PFSK-1 (cell line): Measurements from ENCODE around the gene NFIC.

ENCODE experiments used
- FOXP2 ChIP-seq: optimal IDR thresholded peaks from 2 replicates; pipeline ENCODE3; 2011; ENCODE audit warnings: borderline replicate concordance, control low read depth, inconsistent platforms; ENCODE audit not compliant: insufficient read depth; ENCODE audit errors: extremely low read length, extremely low read depth
- POLR2AphosphoS5 ChIP-seq: IDR thresholded peaks from 2 replicates; pipeline ENCODE4 v1.6.1; 2012; ENCODE audit warnings: low read depth, mild to moderate bottlenecking, control low read depth, low read length, moderate library complexity
- SIN3A ChIP-seq: IDR thresholded peaks from 2 replicates; pipeline ENCODE4 v1.6.1; 2012; ENCODE audit warnings: mild to moderate bottlenecking, low read length, moderate library complexity, borderline replicate concordance; ENCODE audit not compliant: insufficient read depth
- TAF1 ChIP-seq: IDR thresholded peaks from 2 replicates; pipeline ENCODE4 v1.6.1; 2012; ENCODE audit warnings: low read length, control low read depth, borderline replicate concordance; ENCODE audit not compliant: insufficient read depth
- TF ChIP-seq, protein P1 (sequence below), 2 experiments: IDR thresholded peaks; 2 replicates each; pipeline versions ENCODE4 v1.6.1 to v1.8.0; 2011 to 2012; ENCODE audit warnings: low read depth in 2 of 2, low read length in 2 of 2, control low read depth in 1 of 2, inconsistent platforms in 1 of 2, mild to moderate bottlenecking in 1 of 2, moderate library complexity in 1 of 2; ENCODE audit not compliant: insufficient read depth in 1 of 2

The NFIC gene

DNA sequence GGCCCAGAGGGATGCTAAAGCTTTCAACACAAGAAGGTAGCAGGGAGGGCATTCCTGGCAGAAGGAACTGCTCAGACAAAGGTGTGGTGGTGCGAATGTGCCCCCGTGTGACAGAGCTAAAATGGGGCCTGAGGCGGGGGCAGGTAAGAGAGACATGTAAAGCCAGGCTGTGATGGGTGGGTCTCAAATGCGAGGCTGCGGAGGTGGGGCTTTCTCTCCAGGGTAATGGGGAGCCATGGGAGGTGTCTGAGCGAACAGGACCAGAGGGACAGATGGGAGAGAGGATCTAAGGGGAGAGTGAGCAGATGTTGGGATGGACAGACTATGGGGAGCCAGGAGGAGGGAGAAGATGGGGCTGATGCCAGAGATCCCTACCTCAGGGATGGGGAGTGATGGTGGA is 44.7 kb upstream of the NFIC start:
- TF ChIP-seq, protein P1, sequence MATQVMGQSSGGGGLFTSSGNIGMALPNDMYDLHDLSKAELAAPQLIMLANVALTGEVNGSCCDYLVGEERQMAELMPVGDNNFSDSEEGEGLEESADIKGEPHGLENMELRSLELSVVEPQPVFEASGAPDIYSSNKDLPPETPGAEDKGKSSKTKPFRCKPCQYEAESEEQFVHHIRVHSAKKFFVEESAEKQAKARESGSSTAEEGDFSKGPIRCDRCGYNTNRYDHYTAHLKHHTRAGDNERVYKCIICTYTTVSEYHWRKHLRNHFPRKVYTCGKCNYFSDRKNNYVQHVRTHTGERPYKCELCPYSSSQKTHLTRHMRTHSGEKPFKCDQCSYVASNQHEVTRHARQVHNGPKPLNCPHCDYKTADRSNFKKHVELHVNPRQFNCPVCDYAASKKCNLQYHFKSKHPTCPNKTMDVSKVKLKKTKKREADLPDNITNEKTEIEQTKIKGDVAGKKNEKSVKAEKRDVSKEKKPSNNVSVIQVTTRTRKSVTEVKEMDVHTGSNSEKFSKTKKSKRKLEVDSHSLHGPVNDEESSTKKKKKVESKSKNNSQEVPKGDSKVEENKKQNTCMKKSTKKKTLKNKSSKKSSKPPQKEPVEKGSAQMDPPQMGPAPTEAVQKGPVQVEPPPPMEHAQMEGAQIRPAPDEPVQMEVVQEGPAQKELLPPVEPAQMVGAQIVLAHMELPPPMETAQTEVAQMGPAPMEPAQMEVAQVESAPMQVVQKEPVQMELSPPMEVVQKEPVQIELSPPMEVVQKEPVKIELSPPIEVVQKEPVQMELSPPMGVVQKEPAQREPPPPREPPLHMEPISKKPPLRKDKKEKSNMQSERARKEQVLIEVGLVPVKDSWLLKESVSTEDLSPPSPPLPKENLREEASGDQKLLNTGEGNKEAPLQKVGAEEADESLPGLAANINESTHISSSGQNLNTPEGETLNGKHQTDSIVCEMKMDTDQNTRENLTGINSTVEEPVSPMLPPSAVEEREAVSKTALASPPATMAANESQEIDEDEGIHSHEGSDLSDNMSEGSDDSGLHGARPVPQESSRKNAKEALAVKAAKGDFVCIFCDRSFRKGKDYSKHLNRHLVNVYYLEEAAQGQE (IDR thresholded peaks at IDR 0.05; ENCODE audit: insufficient read depth in 1 of 2, low read depth in 2 of 2, low read length in 2 of 2): no peak
- TF ChIP-seq SIN3A (no peak), POLR2AphosphoS5 (no peak), TAF1 (no peak), FOXP2 (no peak)

DNA sequence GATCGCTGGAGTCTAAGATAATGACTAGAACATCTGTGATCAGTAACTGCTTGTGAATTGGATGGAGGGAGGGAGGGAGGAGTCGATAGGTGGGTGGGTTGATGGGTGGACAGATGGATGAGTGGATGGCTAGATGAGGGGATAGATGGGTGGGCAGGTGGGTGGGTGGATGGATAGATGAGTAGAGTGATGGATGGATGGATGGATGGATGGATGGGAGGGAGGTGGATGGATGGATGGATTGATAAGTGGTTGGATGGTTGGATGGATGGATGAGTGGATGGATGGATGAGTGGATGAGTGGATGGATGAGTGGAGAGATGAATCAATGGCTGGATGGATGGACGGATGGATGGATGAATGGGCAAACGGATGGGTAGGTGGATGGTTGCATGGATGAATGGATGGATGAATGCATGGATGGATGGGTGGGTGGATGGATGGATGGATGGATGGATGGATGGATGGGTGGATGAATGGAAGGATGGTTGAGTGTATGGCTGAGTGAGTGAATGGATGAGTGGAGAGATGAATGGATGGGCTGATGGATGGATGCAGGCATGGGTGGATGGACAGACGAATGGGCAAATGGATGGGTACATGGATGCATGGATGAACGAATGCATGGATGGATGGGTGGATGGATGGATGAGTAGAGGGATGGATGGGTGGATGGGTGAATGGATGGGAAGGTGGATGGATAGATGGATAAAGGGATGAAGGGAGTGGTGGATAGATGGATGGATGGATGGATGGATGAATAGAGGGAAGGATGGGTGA is 44.0 kb upstream of the NFIC start:
- TF ChIP-seq TAF1 (no peak), FOXP2 (no peak), POLR2AphosphoS5 (no peak), SIN3A (no peak)
- TF ChIP-seq, protein P1 (IDR thresholded peaks at IDR 0.05; ENCODE audit: insufficient read depth in 1 of 2, low read depth in 2 of 2, low read length in 2 of 2): no peak

DNA sequence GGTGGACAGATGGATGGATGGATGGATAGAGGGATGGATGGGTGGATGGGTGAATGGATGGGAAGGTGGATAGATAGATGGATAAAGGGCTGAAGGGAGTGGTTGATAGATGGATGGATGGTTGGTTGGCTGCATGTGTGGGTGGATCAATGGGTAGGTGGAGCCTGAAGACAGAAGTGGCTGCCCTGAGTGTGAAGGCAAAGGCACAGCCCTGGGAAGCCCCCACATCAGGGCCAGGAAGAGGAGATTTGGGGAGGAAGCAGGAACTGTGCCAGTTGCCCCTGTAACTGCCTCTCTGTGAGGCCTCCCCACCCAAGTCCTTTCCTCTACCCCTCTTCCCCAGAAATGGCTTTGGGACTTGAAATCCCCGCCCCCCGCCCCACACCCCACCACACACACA is 43.4 kb upstream of the NFIC start:
- TF ChIP-seq FOXP2 (no peak), POLR2AphosphoS5 (no peak), SIN3A (no peak), TAF1 (no peak)
- TF ChIP-seq, protein P1 (IDR thresholded peaks at IDR 0.05; ENCODE audit: insufficient read depth in 1 of 2, low read depth in 2 of 2, low read length in 2 of 2): no peak

DNA sequence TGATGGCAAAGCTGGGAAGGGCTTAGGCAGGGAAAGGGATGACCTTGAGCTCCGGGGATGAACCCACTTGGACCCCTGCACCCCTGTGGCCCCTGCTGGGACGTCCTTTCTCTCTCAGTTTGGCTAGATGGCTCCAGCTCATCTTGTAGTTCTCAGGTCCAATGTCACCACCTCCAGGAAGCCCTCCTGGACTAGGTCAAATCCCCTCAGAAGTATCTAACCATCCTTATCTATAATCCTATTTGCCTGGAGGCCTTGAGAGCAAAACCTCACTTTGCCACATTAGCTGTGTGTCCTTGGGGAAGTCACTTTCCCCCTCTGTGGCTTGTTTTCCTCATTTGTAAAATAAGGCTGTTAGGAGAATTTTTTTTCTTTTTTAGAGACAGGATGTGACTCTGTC is 42.7 kb upstream of the NFIC start:
- TF ChIP-seq FOXP2 (no peak), POLR2AphosphoS5 (no peak), TAF1 (no peak), SIN3A (no peak)
- TF ChIP-seq, protein P1 (IDR thresholded peaks at IDR 0.05; ENCODE audit: insufficient read depth in 1 of 2, low read depth in 2 of 2, low read length in 2 of 2): no peak

DNA sequence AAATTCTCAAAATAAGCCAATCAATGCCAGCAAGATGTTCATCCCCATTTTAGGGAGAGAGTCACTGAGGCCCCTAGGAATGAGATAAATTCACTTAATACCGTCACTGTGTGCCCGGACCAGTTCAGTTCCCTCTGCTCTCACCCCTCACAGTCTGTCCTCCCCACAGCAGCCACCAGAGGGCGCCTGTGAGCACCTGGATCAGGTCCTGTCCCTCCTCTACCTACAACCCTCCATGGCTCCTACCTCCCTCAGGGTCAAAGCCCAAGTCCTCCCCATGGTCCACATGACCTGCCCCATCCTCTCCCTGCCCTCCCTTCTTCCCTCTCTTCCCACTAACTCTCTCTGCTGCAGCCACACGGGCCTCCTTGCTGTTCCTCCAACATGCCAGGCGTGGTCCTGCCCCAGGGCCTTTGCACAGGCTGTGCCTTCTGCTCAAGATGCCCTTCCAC is 42.0 kb upstream of the NFIC start:
- TF ChIP-seq FOXP2 (no peak), TAF1 (no peak), POLR2AphosphoS5 (no peak), SIN3A (no peak)
- TF ChIP-seq, protein P1 (IDR thresholded peaks at IDR 0.05; ENCODE audit: insufficient read depth in 1 of 2, low read depth in 2 of 2, low read length in 2 of 2): no peak
